Suppressor macrophage (primary cell): ENCODE results near the gene ASB16.

ENCODE experiments used
- DNase-seq, 4 experiments: peaks; one replicate each; pipeline ENCODE4 v3.0.0-alpha.2; 2020 to 2022

Gene ASB16

DNA sequence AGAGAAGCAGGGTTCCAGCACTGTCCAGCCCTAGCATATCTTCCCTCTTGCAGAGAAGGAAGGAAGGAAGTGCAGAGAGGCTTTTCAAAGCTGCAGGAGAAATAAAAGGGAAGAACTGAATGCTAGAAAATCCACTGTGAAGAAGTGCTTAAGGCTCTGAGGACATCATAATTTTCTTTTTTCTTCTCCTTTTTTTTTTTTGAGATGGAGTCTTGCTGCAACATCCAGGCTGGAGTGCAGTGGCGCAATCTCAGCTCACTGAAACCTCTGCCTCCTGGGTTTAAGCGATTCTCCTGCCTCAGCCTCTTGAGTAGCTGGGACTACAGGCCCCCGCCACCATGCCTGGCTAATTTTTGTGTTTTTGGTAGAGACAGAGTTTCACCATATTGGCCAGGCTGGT, 21.4 kb upstream of the ASB16 start:
- DNase-seq: peak in 3 of 4 experiments; percentile 41 to 58 (median 55)

DNA sequence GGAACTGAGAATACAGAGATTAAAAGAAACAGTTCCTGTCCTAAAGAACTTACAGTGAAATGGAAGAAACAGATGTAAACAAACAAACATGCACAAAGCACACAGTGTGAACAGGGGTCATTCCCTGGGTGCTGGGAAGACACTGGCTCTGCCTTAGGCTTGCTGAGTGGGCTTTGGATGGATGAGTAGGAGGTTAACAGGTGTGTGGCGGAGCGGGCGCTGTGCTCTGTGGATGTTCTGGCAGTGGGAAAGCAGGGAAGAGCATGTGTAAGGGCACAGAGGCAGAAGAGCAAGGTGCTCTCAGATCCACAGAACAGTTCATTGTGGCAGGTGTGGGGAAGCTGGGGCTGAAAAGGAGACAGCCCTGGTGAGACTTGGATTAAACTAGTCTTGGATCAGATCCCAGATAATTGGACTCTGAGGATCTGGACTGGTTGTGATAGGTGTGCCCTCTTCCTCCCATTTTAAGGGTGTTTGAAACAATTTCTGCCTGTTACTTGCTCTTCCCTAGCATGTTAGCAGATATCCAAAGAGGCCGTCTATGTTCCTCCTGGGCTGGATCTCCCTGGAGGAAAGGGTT, 20.7 kb upstream of the ASB16 start:
- no peak for DNase-seq

DNA sequence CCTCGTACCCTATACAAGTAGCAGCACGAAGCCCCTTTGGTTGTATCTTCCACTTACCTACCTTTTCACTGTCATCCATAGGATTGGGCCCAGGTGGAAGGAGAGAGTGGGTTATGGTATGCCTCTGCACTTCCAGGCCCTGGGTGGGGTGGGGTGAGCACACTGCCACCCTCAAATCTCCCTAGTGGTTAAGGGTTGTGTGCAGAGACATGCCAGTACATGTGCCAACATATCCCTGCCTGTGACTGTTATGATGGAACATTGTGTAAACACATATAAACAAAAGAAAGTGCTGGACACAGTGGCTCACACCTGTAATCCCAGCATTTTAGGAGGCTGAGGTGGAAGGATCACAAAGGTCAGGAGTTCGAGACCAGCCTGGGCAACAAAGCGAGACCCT, 17.6 kb upstream of the ASB16 start:
- no peak for DNase-seq

DNA sequence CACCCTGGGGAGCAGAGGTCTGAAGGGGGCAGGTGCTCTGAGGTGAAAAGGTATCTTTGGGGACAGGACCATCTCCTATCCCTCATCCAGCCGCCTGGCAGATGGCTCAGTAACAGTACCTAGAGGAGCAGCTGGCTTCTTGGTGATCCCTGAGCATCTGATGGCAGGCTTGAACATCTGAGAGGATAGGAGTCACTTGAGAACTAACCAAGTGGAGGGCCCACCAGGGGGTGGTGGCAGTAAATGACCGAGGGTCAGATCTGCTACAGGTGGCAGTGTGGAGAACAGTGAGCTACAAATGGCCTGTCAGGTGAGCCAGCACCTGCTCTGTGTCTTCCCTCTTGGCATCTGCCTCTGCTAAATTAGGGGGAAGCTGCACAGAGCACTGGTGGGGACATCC, 15.0 kb upstream of the ASB16 start:
- DNase-seq: no peak

DNA sequence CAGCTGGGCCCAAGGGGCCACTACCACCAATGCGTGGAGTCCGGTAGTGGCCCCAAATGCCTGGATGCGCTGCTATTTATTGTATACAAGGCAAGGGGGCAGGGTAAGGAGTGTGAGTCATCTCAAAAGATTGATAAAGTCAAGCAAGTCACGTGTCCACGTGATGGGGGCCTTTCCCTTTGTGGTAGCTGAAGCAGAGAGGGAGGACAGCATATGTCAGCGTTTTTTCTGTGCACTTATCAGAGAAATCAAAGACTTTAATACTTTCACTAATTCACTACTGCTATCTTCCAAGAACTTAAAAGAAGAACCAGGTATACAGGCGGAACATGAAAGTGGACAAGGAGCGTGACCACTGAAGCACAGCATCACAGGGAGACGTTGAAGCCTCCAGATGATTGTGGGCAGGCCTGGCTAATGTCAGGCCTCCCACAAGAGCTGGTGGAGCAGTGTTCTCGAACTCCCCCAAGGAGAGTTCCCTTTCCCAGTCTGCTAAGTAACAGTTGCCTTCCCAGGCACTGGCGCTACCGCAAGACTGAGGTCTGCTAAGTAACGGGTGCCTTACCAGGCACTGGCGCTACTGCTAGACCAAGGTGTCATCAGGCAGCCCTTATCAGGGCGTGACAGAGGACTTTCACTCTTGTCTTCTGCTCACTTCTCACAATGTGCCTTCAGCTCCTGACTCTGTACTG, 10.8 kb upstream of the ASB16 start:
- no peak for DNase-seq

DNA sequence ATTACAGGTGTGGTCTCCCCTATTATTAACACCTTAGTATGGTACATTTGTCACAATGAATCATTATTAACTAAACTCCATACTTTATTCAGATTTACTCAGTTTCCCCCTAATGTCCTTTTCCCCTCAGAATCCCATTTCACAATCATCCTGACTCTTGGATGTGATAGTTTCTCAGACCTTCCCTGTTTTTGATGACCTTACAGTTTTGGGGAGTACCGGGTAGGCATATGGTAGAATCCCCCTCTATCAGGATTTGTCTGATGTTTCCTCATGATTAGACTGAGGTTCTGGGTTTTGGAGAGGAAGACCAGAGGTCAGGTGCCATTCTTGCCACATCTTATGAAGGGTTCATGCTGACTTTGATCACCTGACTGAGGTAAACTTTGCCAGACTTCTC, 6.0 kb upstream of the ASB16 start:
- no peak for DNase-seq

DNA sequence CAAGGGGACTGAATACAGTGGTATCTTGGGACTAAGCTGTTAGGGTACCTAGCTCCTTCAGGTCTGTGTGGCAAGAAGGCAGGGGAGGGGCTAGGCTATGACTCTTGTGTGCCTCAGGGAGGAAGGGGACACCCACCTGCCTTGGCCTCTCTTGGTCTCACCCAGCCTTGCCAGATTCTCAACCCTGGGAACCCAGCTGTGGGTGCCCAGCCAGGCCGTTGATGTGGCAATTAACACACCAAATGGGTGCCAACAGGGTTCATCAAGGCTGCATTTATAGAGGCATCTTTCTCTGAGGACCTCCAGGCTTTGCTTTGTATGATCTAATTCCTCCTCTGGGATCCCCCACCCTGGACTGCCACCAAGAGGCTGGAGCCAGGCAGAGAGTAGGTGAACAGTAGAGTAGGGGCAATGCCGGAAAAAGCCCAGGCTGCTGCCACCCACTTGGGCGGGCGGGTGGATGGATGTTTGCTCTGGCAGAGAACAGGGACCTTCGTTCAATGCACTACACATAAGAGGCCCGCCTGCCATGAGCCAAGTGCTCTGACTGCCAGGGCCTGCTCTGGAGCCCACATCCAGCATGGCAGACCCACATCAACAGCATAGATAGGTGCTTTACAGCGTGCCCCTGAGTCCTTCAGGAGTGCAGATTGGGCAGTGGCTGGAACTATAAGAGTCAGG, 3.2 kb upstream of the ASB16 start:
- no peak for DNase-seq

DNA sequence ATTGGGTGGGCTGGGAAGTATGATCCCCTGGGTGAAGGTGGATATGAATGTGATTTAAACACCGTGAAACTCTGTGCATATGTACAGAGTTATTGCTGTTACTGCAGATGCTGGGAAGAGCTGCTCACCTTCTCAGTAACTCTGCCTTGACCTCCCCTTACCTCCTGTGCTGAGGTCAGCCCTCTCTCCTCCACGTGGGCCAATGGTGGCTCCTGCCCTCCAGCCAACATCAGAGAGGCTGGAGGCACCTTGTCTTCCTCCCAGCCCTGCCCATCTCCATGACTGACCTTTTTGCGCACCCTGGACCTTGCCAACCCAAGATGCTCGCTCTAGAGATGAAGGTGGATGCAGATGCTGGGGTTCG, 387 bp upstream of the ASB16 start:
- DNase-seq: no peak

DNA sequence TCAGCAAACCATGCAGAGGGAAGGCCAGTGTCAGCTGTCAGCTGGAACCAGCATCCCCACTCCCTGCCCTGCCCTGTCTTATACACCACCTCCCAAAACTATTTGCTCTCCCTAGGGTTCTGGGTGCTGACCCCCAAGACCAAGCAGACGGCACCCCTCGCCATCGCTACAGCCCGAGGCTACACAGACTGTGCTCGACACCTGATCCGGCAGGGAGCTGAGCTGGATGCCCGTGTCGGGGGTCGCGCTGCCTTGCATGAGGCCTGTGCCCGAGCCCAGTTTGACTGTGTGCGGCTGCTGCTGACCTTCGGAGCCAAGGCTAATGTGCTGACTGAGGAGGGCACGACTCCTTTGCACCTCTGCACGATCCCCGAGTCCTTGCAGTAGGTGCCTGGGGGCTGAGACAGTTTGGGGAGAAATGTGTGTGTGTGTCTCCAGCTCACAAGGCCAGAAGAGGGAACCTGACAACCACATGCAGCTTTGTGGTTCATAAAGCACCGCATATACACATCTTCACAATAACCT, 1.5 kb downstream of the ASB16 start:
- DNase-seq: no peak

DNA sequence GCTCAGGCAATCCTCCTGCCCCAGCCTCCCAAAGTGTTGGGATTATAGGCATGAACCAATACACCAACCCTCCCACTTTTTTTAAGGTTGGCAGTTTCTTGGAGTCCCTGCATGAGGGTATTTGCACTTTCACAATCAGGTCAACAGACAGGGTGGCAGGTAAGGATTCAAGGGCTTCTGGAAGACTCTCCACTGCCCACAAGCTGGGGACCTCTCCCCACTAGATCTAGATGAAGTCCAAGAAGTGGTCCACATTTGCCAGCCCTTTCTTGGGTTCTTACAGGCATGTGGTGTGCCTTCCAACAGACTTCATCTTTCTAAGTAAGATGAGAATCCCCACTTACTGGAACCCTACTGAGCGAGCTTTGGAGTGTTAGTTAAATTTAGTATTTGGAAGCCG, 3.9 kb downstream of the ASB16 start:
- no peak for DNase-seq

DNA sequence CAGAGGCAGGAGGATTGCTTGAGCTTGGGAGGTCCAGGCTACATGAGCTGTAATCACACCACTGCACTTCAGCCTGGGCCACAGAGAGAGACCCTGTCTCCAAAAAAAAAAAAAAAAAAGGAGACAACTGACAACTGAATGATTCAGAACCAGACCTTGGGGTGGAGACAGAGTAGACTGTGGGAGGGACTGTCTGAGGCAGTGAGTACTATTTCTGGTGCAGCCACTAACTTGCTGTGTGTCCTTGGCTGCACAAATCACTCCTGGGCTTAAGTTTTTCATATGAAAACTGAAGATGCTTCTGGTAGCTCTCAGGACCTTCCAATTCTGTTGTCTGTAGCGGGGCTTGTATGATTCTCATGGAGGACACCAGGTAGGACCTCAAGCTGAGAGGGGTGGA, 5.8 kb downstream of the ASB16 start:
- no peak for DNase-seq

DNA sequence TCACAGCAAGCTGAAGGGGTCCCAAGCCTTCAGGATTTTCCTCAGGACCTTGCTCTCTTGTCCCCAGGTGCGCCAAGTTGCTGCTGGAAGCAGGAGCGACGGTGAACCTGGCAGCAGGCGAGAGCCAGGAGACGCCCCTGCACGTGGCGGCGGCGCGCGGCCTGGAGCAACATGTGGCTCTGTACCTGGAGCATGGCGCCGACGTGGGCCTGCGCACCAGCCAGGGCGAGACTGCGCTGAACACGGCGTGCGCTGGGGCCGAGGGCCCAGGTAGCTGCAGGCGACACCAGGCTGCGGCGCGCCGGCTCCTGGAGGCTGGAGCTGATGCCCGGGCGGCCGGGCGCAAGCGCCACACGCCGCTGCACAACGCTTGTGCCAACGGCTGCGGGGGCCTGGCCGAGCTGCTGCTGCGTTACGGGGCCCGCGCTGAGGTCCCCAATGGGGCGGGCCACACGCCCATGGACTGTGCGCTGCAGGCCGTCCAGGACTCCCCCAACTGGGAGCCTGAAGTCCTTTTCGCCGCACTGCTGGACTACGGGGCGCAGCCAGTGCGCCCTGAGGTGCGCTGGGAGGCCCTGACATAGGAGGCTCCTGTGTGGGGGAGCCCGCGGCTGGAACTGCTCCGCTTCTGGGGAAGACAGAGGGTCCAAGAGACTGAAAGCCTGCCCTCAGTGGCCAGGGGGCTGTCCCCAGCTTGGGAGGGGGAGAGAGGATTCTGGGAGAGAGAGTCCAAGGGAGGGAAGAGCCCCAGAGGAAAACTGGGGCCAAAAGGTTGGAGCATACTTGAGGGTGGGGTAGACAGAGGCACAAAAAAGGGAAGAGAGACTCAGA, 6.4 kb downstream of the ASB16 start:
- no peak for DNase-seq

DNA sequence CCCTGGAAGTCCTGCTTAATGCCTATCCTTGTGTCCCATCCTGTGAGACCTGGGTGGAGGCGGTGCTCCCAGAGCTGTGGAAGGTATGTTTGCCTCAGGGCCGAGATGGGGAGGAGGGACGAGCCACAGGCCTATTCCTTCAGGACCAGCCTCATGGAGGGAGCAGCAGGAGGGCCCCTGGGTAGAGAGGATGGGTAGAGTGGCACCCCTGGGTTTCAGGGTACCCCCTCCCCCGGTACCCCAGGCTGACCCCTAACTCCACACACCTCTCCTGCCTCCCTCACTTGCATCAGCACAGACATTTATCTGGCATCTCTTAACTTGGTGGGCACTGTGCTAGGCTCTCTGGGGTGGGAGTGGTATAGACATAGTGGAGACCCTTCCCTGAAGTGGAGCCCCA, 7.1 kb downstream of the ASB16 start:
- DNase-seq: no peak

DNA sequence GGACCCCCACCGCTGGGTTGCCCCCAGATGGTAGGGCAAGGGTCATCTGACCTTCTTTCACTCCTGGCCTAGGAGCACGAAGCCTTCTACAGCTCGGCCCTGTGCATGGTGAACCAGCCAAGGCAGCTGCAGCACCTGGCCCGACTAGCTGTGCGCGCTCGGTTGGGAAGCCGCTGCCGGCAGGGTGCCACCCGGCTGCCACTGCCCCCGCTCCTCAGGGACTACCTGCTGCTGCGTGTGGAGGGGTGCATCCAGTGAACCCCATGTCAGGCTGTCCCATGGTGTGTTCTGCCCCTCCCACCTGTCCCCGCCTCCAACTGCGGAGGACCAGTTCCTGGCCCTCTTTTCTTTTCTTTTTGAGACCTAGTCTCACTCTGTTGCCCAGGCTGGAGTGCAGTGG, 7.6 kb downstream of the ASB16 start:
- DNase-seq: no peak

DNA sequence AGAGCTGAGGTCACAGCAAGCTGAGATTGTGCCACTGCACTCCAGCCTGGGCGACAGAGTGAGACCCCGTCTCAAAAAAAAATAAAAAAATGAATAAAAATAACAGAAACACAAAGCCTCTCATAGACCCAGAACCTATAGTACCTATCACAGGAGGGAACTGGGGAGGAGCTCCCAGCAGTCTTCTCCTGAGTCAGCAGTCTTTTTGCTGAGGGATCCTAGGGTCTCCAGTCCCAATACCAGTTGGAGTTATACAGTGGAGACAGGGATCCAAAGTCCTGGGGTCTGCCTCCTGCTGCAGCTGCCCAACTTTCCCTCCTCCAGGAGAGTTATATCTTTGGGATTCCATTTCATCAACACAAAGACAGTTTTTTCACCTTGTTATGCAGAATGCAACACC, 12.5 kb downstream of the ASB16 start:
- no peak for DNase-seq

DNA sequence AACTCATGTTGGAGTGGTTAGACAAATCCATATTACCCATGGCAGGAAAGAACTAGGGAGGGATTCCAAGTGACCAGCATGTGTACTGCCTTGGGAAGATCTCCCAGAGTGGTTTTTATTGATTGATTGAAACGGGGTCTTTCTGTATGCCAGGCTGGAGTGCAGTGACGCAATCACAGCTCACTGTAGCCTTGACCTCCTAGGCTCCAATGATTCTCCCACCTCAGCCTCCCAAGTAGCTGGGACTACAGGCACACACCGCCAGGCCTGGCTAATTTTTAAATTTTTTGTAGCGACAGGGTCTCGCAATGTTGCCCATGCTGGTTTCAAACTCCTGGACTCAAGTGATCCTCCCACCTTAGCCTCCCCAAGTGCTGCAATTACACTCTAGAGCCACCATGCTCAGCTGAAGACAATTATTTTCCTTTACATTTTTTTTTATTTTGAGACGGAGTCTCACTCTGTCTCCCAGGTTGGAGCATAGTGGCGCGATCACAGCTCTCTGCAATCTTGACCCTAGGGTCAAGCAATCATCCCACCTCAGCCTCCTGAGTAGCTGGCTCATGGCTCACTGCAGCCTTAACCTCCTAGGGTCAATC, 13.8 kb downstream of the ASB16 start:
- DNase-seq: no peak

DNA sequence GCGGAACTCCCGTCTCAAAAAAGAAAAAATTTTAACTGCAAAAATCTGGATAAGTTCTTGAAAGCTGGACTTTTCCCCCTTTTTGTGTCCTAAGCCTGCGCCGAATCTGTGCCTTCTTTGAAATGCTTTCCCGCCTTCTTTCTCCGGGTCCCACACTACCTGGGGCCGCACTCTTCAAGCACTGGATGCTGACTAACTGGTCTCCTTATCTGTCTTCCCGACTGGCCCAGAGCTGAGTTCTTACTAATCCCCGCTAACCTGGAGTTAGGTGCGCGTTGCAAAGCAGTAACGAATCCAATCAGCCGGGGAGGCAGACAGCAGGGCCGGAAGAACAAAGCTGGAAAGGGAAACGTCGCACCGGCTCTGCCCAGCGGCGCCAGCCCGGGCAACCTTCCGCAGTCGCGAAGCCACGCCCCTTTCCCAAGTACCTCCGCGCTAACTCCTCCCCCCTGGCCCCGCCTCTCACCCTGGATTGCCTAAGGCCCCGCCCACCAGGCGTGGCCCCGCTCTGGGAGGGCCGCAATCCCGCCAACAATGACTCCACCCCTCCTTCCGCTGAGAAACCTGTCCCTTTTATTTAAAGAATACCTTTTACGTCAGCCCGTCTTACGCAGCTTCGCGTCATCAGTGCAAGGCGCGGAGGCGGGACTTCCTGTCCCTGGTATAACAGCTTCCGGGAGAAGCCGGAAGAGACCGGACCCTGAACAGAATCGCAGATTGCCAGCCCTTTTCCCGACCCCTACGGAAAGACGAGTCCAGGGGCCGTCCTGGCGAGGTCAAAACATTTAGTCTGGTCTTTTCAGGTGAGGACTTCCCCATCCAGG, 16.0 kb downstream of the ASB16 start, which contains the start of gene TMUB2:
TMUB2 (plus strand) TSS at position 666 of the 824 bp plus-strand sequence. CDS start 737 bp downstream, outside the sequence.
- DNase-seq: peak; percentile 100

DNA sequence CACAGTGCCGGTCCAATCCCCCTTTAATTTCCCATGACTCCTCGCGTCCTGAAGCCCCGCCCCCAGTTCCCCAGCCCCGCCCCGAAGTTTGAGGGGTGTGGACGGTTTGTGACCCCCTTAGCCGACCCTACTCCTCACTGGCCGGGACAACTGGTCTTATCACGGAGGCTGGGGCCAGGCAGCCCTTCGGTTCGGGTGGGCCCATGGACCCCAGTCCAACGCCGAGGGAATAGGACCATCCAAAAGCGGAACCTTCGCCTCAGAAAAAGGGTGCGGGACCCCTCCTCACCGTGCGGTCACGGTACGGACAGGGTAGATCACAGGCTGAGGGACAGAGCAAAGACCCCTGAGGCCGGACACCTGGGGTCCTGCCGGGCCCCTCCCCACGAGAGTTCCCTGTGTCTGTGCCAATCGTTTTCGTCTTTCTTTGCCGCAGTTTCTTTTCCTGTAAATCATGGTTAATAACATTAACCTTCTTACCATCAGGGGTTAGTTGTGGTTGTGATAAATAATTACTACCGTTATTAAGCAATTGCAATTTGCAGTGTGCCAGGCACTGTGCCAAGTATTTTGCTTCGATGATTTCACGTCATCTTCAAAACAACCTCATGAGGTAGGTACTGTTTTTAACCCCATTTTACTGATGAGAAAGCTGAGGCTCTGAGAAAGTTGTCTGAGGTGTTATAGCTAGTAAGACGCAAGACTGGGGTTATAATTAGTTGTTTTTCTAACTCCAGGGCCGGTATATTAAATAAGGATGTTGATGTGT, 16.8 kb downstream of the ASB16 start:
- DNase-seq: peak; percentile 23 to 43 (median 31)

DNA sequence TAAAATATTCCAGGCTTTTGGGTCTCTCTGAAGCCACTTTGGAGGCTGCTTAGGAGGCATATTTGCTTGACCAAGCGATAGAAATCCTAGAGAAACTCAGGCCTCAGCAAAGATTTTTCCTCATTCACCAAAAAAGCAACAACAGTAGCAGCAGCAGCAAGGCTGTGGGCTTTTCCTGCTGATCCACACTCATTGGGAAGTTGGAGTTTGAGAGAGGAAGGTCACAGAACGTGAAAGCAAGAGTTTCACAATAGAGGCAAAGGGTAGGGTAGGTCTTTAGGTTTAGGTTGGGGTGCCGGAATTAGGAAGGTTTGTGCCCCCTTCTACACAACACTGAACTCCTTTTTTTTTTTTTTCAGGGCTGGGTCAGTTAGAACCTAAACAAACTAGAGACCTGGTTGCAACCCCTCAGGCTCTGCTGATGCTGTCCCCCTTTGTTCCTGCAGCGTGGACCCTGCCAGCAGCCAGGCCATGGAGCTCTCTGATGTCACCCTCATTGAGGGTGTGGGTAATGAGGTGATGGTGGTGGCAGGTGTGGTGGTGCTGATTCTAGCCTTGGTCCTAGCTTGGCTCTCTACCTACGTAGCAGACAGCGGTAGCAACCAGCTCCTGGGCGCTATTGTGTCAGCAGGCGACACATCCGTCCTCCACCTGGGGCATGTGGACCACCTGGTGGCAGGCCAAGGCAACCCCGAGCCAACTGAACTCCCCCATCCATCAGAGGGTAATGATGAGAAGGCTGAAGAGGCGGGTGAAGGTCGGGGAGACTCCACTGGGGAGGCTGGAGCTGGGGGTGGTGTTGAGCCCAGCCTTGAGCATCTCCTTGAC, 18.3 kb downstream of the ASB16 start:
- peak; percentile 28 to 67 (median 56) for DNase-seq

DNA sequence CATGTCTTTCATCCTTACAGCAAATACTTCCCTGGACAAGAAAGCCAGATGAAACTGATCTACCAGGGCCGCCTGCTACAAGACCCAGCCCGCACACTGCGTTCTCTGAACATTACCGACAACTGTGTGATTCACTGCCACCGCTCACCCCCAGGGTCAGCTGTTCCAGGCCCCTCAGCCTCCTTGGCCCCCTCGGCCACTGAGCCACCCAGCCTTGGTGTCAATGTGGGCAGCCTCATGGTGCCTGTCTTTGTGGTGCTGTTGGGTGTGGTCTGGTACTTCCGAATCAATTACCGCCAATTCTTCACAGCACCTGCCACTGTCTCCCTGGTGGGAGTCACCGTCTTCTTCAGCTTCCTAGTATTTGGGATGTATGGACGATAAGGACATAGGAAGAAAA, 20.0 kb downstream of the ASB16 start:
- no peak for DNase-seq
